RKO (cell line): Measurements from ENCODE around the gene GATA6.
A peak's percentile ranks its signal among the peaks of the same experiment; 100 is the strongest.

ENCODE experiments used
- DNase-seq: peaks from one replicate; pipeline ENCODE4 v3.0.0-alpha.2; 2016; ENCODE audit warnings: low spot score

Gene GATA6

DNA sequence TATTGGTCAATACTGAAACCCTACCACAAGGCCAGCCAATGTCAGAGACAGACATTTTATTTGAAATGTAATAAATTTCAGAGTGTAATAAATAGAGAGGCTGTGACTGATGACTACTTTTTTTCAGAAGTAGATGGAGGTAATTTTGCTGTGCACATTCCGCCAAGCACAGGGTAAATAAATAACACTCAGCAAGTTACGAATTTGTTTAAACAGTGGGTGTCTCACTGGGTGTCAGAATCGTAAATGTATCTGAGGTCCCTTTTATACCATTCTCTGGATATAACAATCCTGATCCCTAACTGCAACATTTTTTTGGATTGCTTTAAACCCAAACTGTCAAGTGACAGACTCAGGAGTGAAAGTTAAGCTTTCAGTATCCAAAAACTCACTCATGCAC, 74.1 kb downstream of the GATA6 start:
- no peak for DNase-seq

DNA sequence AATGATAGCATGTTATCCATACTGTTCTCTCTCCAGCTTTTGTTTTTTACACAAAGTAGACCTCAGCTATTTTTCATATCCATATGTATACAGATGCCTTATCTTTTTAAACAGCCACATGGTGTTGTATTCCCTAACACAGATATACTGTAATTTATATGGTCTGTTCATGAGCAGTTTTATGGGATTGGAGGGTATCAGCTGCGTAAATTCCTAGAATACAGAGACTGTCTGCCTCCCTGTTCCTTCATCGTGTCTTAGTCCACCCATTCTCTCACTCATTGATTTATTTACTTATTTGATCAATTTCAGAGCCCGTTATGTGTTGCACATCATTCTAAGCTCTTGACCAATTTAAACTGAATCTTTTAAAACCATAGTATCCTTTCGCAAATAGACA, 80.6 kb downstream of the GATA6 start:
- no peak for DNase-seq

DNA sequence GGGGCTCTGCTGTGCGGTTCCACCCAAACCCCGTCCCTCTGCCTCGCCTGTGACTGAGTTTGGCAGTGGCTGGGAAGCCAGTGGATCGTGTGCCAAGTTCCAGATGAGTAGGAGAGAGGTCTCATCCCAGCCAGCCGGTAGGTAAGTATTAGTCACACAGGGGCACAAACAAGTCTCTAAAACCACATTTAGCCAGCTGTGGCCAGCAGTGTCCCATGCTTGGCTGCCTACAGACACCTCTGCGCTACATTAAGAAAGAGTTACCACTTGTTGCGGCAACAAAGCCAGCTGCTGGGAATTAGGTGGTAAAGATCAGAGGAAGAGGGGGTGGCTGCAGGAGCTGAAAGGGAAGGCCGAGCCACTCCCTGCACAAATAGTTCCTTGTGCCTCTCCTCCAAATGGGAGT, 81.2 kb downstream of the GATA6 start:
- peak; percentile 23 for DNase-seq
